SU-DHL-6 (cell line): ENCODE data around the gene TBC1D16.

ENCODE experiments used
- H2AFZ ChIP-seq: fragments of 200-600 bp; sonication (generic); 2 replicates; pipeline ENCODE4 v1.6.1; 2014; ENCODE audit warnings: low read depth, mild to moderate bottlenecking, moderate library complexity, mixed read lengths, antibody characterized with exemption, low read length; ENCODE audit not compliant: severe bottlenecking
- H3F3A ChIP-seq: fragments of 200-600 bp; shearing (Covaris generic); 2 replicates; pipeline ENCODE4 v1.6.0; 2016; ENCODE audit warnings: antibody characterized with exemption, mild to moderate bottlenecking; ENCODE audit not compliant: insufficient read depth
- H3K27ac ChIP-seq: fragments of 200-600 bp; sonication (generic); 2 replicates; pipeline ENCODE4 v1.5.1; 2016; ENCODE audit warnings: low read depth, mild to moderate bottlenecking, low read length, moderate library complexity, mixed read lengths
- H3K27me3 ChIP-seq: fragments of 200-600 bp; sonication (generic), shearing (Covaris generic); 2 replicates; pipeline ENCODE4 v1.6.0; 2014; ENCODE audit warnings: mild to moderate bottlenecking, low read length
- H3K36me3 ChIP-seq: fragments of 200-600 bp; sonication (generic); 2 replicates; pipeline ENCODE4 v1.6.1; 2014; ENCODE audit warnings: mild to moderate bottlenecking, low read length, mixed read lengths
- H3K4me2 ChIP-seq: fragments of 300-600, 200-600 bp; shearing (Covaris generic), sonication (generic); 2 replicates; pipeline ENCODE4 v1.6.0; 2014; ENCODE audit warnings: low read length, low read depth, mild to moderate bottlenecking; ENCODE audit not compliant: poor library complexity, severe bottlenecking
- H3K4me3 ChIP-seq: fragments of 200-600 bp; sonication (generic); 2 replicates; pipeline ENCODE4 v1.5.1; 2014; ENCODE audit warnings: antibody characterized with exemption, low read length, mild to moderate bottlenecking, mixed read lengths; ENCODE audit not compliant: insufficient read depth, poor library complexity, severe bottlenecking
- H3K79me2 ChIP-seq: fragments of 200-600 bp; sonication (generic); 2 replicates; pipeline ENCODE4 v1.6.1; 2014; ENCODE audit warnings: mild to moderate bottlenecking, low read length, moderate library complexity; ENCODE audit not compliant: insufficient read depth
- H3K9ac ChIP-seq: fragments of 200-600 bp; sonication (generic); 2 replicates; pipeline ENCODE4 v1.7.0; 2014; ENCODE audit warnings: mild to moderate bottlenecking, low read length
- H3K9me2 ChIP-seq: fragments of 200-600 bp; sonication (generic); replicated peaks from 2 replicates; pipeline ENCODE4 v1.6.1; 2014; ENCODE audit warnings: low read length; ENCODE audit not compliant: insufficient read depth
- H3K9me3 ChIP-seq: fragments of 200-600 bp; sonication (generic); 2 replicates; pipeline ENCODE4 v1.6.1; 2014; ENCODE audit warnings: low read length, mixed read lengths; ENCODE audit not compliant: insufficient read depth
- H4K20me1 ChIP-seq: fragments of 200-600 bp; sonication (generic); 2 replicates; pipeline ENCODE4 v1.6.1; 2014; ENCODE audit warnings: low read depth, mild to moderate bottlenecking, antibody characterized with exemption, low read length, moderate library complexity, mixed read lengths
- CTCF ChIP-seq: fragments of 200-600 bp; sonication (generic); IDR thresholded peaks from one replicate; pipeline ENCODE4 v1.5.1; 2017; ENCODE audit warnings: antibody characterized with exemption, mild to moderate bottlenecking, low read length, moderate library complexity; ENCODE audit not compliant: insufficient read depth, poor library complexity, severe bottlenecking
- EZH2phosphoT487 ChIP-seq: fragments of 200-600 bp; sonication (generic), shearing (Covaris generic); conservative IDR thresholded peaks from 2 replicates; pipeline ENCODE4 v1.6.1; 2018; ENCODE audit warnings: mild to moderate bottlenecking, antibody characterized with exemption, low read length, moderate library complexity, mixed read lengths

TBC1D16 gene

DNA sequence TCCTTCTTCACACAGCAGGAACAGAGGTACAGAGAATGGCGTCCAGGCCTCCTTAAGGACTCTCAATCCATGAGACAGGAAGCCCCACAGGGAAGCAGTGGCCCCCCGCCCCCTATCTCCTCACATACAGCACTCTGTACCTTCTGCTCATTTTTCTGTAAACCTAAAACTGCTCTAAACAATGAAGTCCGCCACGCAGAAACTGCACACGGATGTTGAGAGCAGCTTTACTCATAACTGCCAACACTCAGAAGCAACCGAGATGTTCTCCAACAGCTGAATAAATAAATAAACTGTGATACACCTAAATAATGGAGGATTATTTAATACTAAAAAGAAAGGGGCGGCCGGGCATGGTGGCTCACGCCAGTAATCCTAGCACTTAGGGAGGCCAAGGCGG is 9.9 kb downstream of the TBC1D16 start:
- TF ChIP-seq EZH2phosphoT487 (no peak), CTCF (no peak)
- Histone ChIP-seq H3K36me3 (no peaks in the 10 kb centered on the region), H3K9ac (no peak overlapping the region), H3K27me3 (no peaks in the 10 kb centered on the region), H4K20me1 (no peaks in the 10 kb centered on the region), H2AFZ (no peak overlapping the region), H3K79me2 (no peaks in the 10 kb centered on the region), H3K9me3 (no peaks in the 10 kb centered on the region), H3K4me2 (no peak overlapping the region), H3K9me2 (no peaks in the 10 kb centered on the region), H3F3A (0 out of 2 replicates have a peak, but pooled peaks cover 2% of the 10 kb centered on the region), H3K27ac (no peak overlapping the region), H3K4me3 (no peak overlapping the region)

GRCh38 chr17:80025140-80025539 is 10.5 kb downstream of the TBC1D16 start:
- H3K4me2 ChIP-seq, result no peak overlapping the region
- no peak overlapping the region for H3K9ac ChIP-seq
- no peak overlapping the region for H3K4me3 ChIP-seq

GRCh38 chr17:80024206-80024972 is 11.3 kb downstream of the TBC1D16 start:
- H4K20me1 ChIP-seq, result no peaks in the 10 kb centered on the region
- H3K36me3 ChIP-seq, result no peaks in the 10 kb centered on the region
- no peaks in the 10 kb centered on the region for H3K9me3 ChIP-seq
- H3K27ac ChIP-seq, result no peak overlapping the region
- no peak for TF ChIP-seq EZH2phosphoT487
- no peak for TF ChIP-seq CTCF
- no peak overlapping the region for H3K4me3 ChIP-seq
- no peaks in the 10 kb centered on the region for H3K79me2 ChIP-seq
- no peak overlapping the region for H3K9ac ChIP-seq
- H3K4me2 ChIP-seq, result no peak overlapping the region
- H3F3A ChIP-seq, result 0 out of 2 replicates have a peak, but pooled peaks cover 2% of the 10 kb centered on the region
- H3K9me2 ChIP-seq, result no peaks in the 10 kb centered on the region
- no peak overlapping the region for H2AFZ ChIP-seq
- no peaks in the 10 kb centered on the region for H3K27me3 ChIP-seq

More at GRCh38 chr17:80025140-80025539, 10.5 kb downstream of the TBC1D16 start:
- H3K36me3 ChIP-seq, result no peaks in the 10 kb centered on the region
- no peak overlapping the region for H2AFZ ChIP-seq
- H3K27ac ChIP-seq, result no peak overlapping the region
- 0 out of 2 replicates have a peak, but pooled peaks cover 2% of the 10 kb centered on the region for H3F3A ChIP-seq
- H3K79me2 ChIP-seq, result no peaks in the 10 kb centered on the region
- no peaks in the 10 kb centered on the region for H3K9me2 ChIP-seq
- no peak for TF ChIP-seq CTCF
- no peak for TF ChIP-seq EZH2phosphoT487
- no peaks in the 10 kb centered on the region for H3K9me3 ChIP-seq
- H3K27me3 ChIP-seq, result no peaks in the 10 kb centered on the region
- no peaks in the 10 kb centered on the region for H4K20me1 ChIP-seq
